ENCODE measurements around the gene AKNA. TPM values are rescaled to one million over a fixed set of nuclear protein-coding genes. Genes with fewer than 3 reads are reported as not detected.
A peak's percentile ranks its signal among the peaks of the same experiment; 100 is the strongest.

The AKNA gene
- total and polyA plus RNA-seq, 2 of the 8 experiments (the other 6 are each of a cell fraction or from before 2014, with no cell fraction given): 21.0 to 27.4 TPM

DNA sequence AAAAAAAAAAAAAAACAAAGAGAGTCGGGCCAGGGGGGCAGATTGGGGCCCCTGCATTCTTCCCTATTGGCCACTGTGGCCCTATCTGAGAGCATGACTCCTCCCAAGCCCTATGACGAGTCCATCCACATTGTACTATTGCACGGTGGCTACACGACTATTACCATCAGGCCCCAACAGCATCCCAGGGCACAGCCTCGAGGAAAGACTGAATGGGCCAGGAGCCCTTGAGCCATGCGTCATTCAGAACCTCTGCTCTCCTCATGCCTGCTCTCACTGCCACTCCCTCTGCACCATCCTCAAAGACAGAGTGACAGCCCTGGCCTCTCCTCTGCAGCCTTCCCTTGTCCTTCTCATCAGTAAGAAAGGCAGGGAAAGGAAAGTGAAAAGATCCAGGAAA is 85.1 kb downstream of the AKNA start:
- no peak overlapping the region for H2BK5ac ChIP-seq (ENCODE audit: low read depth, low read length)
- H3K9ac ChIP-seq (replicated peaks in 1 of 4; ENCODE audit: extremely low read depth in 1 of 4, low read depth in 3 of 4, low read length in 3 of 4): no peak overlapping the region
- H3K18ac ChIP-seq (ENCODE audit: extremely low read depth, low read length): no peak overlapping the region
- no peaks in the 10 kb centered on the region for H3K9me3 ChIP-seq (ENCODE audit: insufficient read depth in 2 of 2, low read depth in 1 of 2, low read length in 1 of 2)
- DNase-seq (ENCODE audit: low read depth in 1 of 2, low spot score in 2 of 2) (peak in 1 of 2 experiments; percentile 28), FAIRE-seq (no peak)
- H3K79me2 ChIP-seq (ENCODE audit: control insufficient read depth in 1 of 2, insufficient read depth in 2 of 2, low read length in 2 of 2): no peaks in the 10 kb centered on the region
- peaks cover 0 to 4% (median 0%) of the 10 kb centered on the region in 4 experiments; a peak in 4 of 8 replicates for H3K36me3 ChIP-seq (ENCODE audit: control insufficient read depth in 2 of 4, insufficient read depth in 4 of 4, low read length in 3 of 4)
- H3K14ac ChIP-seq (ENCODE audit: insufficient read length): no peak overlapping the region
- no peak overlapping the region for H3K27ac ChIP-seq (ENCODE audit: low read depth, low read length)
- H3K4me2 ChIP-seq (ENCODE audit: insufficient read depth in 1 of 2, low read depth in 2 of 2, low read length in 2 of 2): no peak overlapping the region
- ChIA-PET CTCF (ENCODE audit: partially characterized antibody) (interaction anchor here (1.2 kb wide), 1 partner anchor 195 kb away, joined by 3 read pairs; no protein-coding TSS in a partner anchor), POLR2A (ENCODE audit: partially characterized antibody) (no interaction called here)
- H4K5ac ChIP-seq (ENCODE audit: insufficient read length, low read depth, low read length): no peak overlapping the region
- H2BK15ac ChIP-seq (ENCODE audit: low read length): no peak overlapping the region
- H3K4ac ChIP-seq (replicated peaks; ENCODE audit: insufficient read length, low read depth, low read length): no peak overlapping the region
- no peak overlapping the region for H3K4me3 ChIP-seq (ENCODE audit: extremely low read depth in 1 of 4, insufficient read depth in 2 of 4, low read depth in 3 of 4, low read length in 4 of 4)
- H3K27me3 ChIP-seq (replicated peaks in 1 of 4; ENCODE audit: control insufficient read depth in 3 of 4, extremely low read depth in 1 of 4, insufficient read depth in 3 of 4, low read length in 3 of 4): no peaks in the 10 kb centered on the region
- H3K79me1 ChIP-seq (ENCODE audit: low read depth, low read length): no peaks in the 10 kb centered on the region
- no peak overlapping the region for H3K56ac ChIP-seq (replicated peaks; ENCODE audit: insufficient read length, low read depth, low read length)
- no peak overlapping the region for H2AK5ac ChIP-seq (ENCODE audit: low read depth, low read length)
- H3K23ac ChIP-seq (ENCODE audit: insufficient read length): no peak overlapping the region
- no peak overlapping the region for H4K91ac ChIP-seq (replicated peaks; ENCODE audit: insufficient read length, low read length)
- H4K20me1 ChIP-seq (replicated peaks in 1 of 2; ENCODE audit: control insufficient read depth in 1 of 2, insufficient read depth in 2 of 2, low read length in 2 of 2): peaks cover 0 to 1% of the 10 kb centered on the region in 2 experiments
- no peak overlapping the region for H4K8ac ChIP-seq (ENCODE audit: extremely low read depth, insufficient read depth, low read length)
- no peak overlapping the region for H2BK12ac ChIP-seq (ENCODE audit: low read depth, low read length)
- no peak overlapping the region for H2BK120ac ChIP-seq (replicated peaks; ENCODE audit: low read depth, low read length)
- H2AFZ ChIP-seq (ENCODE audit: low read length): no peak overlapping the region
- H2BK20ac ChIP-seq (ENCODE audit: low read length): no peak overlapping the region
- no peaks in the 10 kb centered on the region; a peak in 2 of 7 replicates for H3K4me1 ChIP-seq (replicated peaks in 1 of 4; ENCODE audit: control insufficient read depth in 3 of 4, insufficient read depth in 4 of 4, low read length in 3 of 4)
- 94% methylated on average over 6 of the region's 6 CpGs; no CpG with 5 or more reads in 1 of the 2 experiments for WGBS, 2 experiments (ENCODE audit: extremely low coverage in 1 of 2, insufficient coverage in 1 of 2, insufficient read length in 1 of 2, insufficient replicate concordance in 2 of 2, low coverage in 1 of 2, low lambda C conversion rate in 2 of 2, missing lambda C conversion rate in 1 of 2)
- H3K23me2 ChIP-seq (ENCODE audit: low read depth, low read length): no peaks in the 10 kb centered on the region
- no peak for TF ChIP-seq RFX5 (IDR thresholded peaks at IDR 0.05; ENCODE audit: borderline replicate concordance, low read depth, low read length)
- TF ChIP-seq RAD21 (IDR thresholded peaks at IDR 0.05 in 1 of 2, conservative IDR thresholded peaks at IDR 0.05 in 1 of 2; ENCODE audit: low read depth in 2 of 2, low read length in 2 of 2): no peak
- no peak for TF ChIP-seq SP2 (IDR thresholded peaks at IDR 0.05; ENCODE audit: low read length)
- TF ChIP-seq SP1 (IDR thresholded peaks at IDR 0.05; ENCODE audit: low read depth, low read length): no peak
- TF ChIP-seq JUN (IDR thresholded peaks at IDR 0.05; ENCODE audit: low read depth, low read length): no peak
- TF ChIP-seq SIRT6 (IDR thresholded peaks at IDR 0.05; ENCODE audit: low read length): no peak
- TF ChIP-seq TEAD4 (IDR thresholded peaks at IDR 0.05; ENCODE audit: low read depth, low read length): no peak
- TF ChIP-seq RNF2 (IDR thresholded peaks at IDR 0.05; ENCODE audit: borderline replicate concordance, low read depth, low read length, missing control alignments, poor library complexity, severe bottlenecking): no peak
- TF ChIP-seq CHD1 (IDR thresholded peaks at IDR 0.05; ENCODE audit: low read depth, low read length): no peak
- TF ChIP-seq GTF2F1 (IDR thresholded peaks at IDR 0.05; ENCODE audit: borderline replicate concordance, low read depth, low read length): no peak
- TF ChIP-seq KDM5A (IDR thresholded peaks at IDR 0.05; ENCODE audit: low read length): no peak
- TF ChIP-seq BCL11A (IDR thresholded peaks at IDR 0.05; ENCODE audit: low read depth in 2 of 2, low read length in 2 of 2): no peak
- TF ChIP-seq SUZ12 (IDR thresholded peaks at IDR 0.05; ENCODE audit: low read length): no peak
- TF ChIP-seq EGR1 (IDR thresholded peaks at IDR 0.05; ENCODE audit: borderline replicate concordance, low read depth, low read length): no peak
- no peak for TF ChIP-seq SAP30 (IDR thresholded peaks at IDR 0.05; ENCODE audit: insufficient read depth, insufficient replicate concordance, low read length)
